H9 (cell line): ENCODE data around the gene ARID1A. TPM values are rescaled to one million over a fixed set of nuclear protein-coding genes. Genes with fewer than 3 reads are reported as not detected.

Experiments used
- DNase-seq: peaks from one replicate; pipeline ENCODE4 v3.0.0-alpha.2; 2017
- H2AFZ ChIP-seq: one replicate; pipeline ENCODE4 v1.6.1; 2013; ENCODE audit warnings: mild to moderate bottlenecking, low read length, control low read depth, moderate library complexity
- H2AK5ac ChIP-seq: 2 replicates; pipeline ENCODE4 v1.6.1; 2013; ENCODE audit warnings: low read length, control low read depth, mixed read lengths; ENCODE audit not compliant: insufficient read length
- H2BK120ac ChIP-seq: one replicate; pipeline ENCODE4 v1.6.1; 2013; ENCODE audit warnings: low read depth, mild to moderate bottlenecking, low read length, control low read depth, inconsistent platforms; ENCODE audit not compliant: poor library complexity, severe bottlenecking
- H2BK12ac ChIP-seq: 2 replicates; pipeline ENCODE4 v1.6.1; 2013; ENCODE audit warnings: low read length, control low read depth, mixed read lengths, low read depth; ENCODE audit not compliant: insufficient read length
- H2BK15ac ChIP-seq: 2 replicates; pipeline ENCODE4 v1.6.1; 2013; ENCODE audit warnings: low read depth, low read length, control low read depth
- H2BK20ac ChIP-seq: one replicate; pipeline ENCODE4 v1.6.1; 2013; ENCODE audit warnings: low read depth, mild to moderate bottlenecking, low read length, control low read depth, inconsistent platforms; ENCODE audit not compliant: poor library complexity, severe bottlenecking
- H2BK5ac ChIP-seq: 2 replicates; pipeline ENCODE4 v1.6.1; 2013; ENCODE audit warnings: low read length, control low read depth, mixed read lengths; ENCODE audit not compliant: insufficient read length
- H3K14ac ChIP-seq: 2 replicates; pipeline ENCODE4 v1.6.1; 2013; ENCODE audit warnings: low read length, control low read depth; ENCODE audit not compliant: insufficient read depth
- H3K18ac ChIP-seq: 2 replicates; pipeline ENCODE4 v1.6.1; 2013; ENCODE audit warnings: low read depth, mild to moderate bottlenecking, mixed read lengths, low read length, control low read depth; ENCODE audit not compliant: insufficient read length
- H3K23ac ChIP-seq: 2 replicates; pipeline ENCODE4 v1.6.1; 2013; ENCODE audit warnings: low read length, control low read depth, mixed read lengths, low read depth; ENCODE audit not compliant: insufficient read length
- H3K23me2 ChIP-seq: 2 replicates; pipeline ENCODE4 v1.6.1; 2013; ENCODE audit warnings: low read depth, mild to moderate bottlenecking, mixed read lengths, low read length, control low read depth; ENCODE audit not compliant: insufficient read length, poor library complexity, severe bottlenecking
- H3K27ac ChIP-seq: 2 replicates; pipeline ENCODE4 v1.5.1; 2013; ENCODE audit warnings: low read length, control low read depth, mixed read lengths, low read depth; ENCODE audit not compliant: insufficient read length
- H3K27me3 ChIP-seq: 2 replicates; pipeline ENCODE4 v1.6.1; 2013; ENCODE audit warnings: low read length, control low read depth, inconsistent platforms; ENCODE audit not compliant: insufficient read depth
- H3K4ac ChIP-seq: 2 replicates; pipeline ENCODE4 v1.6.1; 2013; ENCODE audit warnings: low read depth, mild to moderate bottlenecking, control low read depth, inconsistent platforms, low read length, moderate library complexity
- H3K4me1 ChIP-seq: 2 replicates; pipeline ENCODE4 v1.6.1; 2013; ENCODE audit warnings: low read length, control low read depth, inconsistent platforms; ENCODE audit not compliant: insufficient read depth
- H3K4me2 ChIP-seq: 2 replicates; pipeline ENCODE4 v1.6.1; 2013; ENCODE audit warnings: low read length, control low read depth, mixed read lengths; ENCODE audit not compliant: insufficient read length, insufficient read depth
- H3K56ac ChIP-seq: 2 replicates; pipeline ENCODE4 v1.6.1; 2013; ENCODE audit warnings: low read depth, mild to moderate bottlenecking, mixed read lengths, low read length, control low read depth; ENCODE audit not compliant: insufficient read length
- H3K79me1 ChIP-seq: 2 replicates; pipeline ENCODE4 v1.6.1; 2013; ENCODE audit warnings: low read depth, mild to moderate bottlenecking, moderate library complexity, low read length, control low read depth, inconsistent platforms; ENCODE audit not compliant: insufficient read depth, poor library complexity, severe bottlenecking
- H3K79me2 ChIP-seq: 2 replicates; pipeline ENCODE4 v1.6.1; 2013; ENCODE audit warnings: low read length, control low read depth, inconsistent platforms; ENCODE audit not compliant: insufficient read depth
- H3K9ac ChIP-seq: 2 replicates; pipeline ENCODE4 v1.6.1; 2013; ENCODE audit warnings: low read length, control low read depth, mixed read lengths; ENCODE audit not compliant: insufficient read length; ENCODE audit errors: extremely low read depth
- H3K9me3 ChIP-seq: one replicate; pipeline ENCODE4 v1.6.1; 2013; ENCODE audit warnings: low read depth, low read length, inconsistent platforms; ENCODE audit not compliant: control insufficient read depth
- H3T11ph ChIP-seq: one replicate; pipeline ENCODE4 v1.6.1; 2013; ENCODE audit warnings: mild to moderate bottlenecking, low read length, control low read depth, inconsistent platforms
- H4K20me1 ChIP-seq: one replicate; pipeline ENCODE4 v1.6.1; 2013; ENCODE audit not compliant: control insufficient read depth, insufficient read length, insufficient read depth
- H4K5ac ChIP-seq: 2 replicates; pipeline ENCODE4 v1.6.1; 2013; ENCODE audit warnings: low read depth, mild to moderate bottlenecking, mixed read lengths, low read length, control low read depth; ENCODE audit not compliant: insufficient read length
- H4K8ac ChIP-seq: replicated peaks from 2 replicates; pipeline ENCODE4 v1.6.1; 2013; ENCODE audit warnings: low read length, control low read depth, mixed read lengths, low read depth; ENCODE audit not compliant: insufficient read length
- H4K91ac ChIP-seq: 2 replicates; pipeline ENCODE4 v1.6.1; 2013; ENCODE audit warnings: low read depth, mild to moderate bottlenecking, moderate library complexity, mixed read lengths, low read length, control low read depth; ENCODE audit not compliant: insufficient read length
- H3K27ac Mint-ChIP-seq, 3 experiments: 2 replicates in 2 of 3; 3 replicates in 1 of 3; pipeline ENCODE4 v1.8.0; 2020 to 2021; ENCODE audit warnings: mixed read lengths in 3 of 3, mild to moderate bottlenecking in 1 of 3, moderate library complexity in 1 of 3
- H3K27me3 Mint-ChIP-seq: 2 replicates; pipeline ENCODE4 v1.8.0; 2021; ENCODE audit warnings: low read depth, mild to moderate bottlenecking, moderate library complexity, mixed read lengths
- H3K36me3 Mint-ChIP-seq, 3 experiments: 2 replicates in 2 of 3; 3 replicates in 1 of 3; pipeline ENCODE4 v1.8.0; 2020 to 2021; ENCODE audit warnings: low read depth in 3 of 3, mixed read lengths in 3 of 3; ENCODE audit not compliant: insufficient read depth in 1 of 3
- H3K4me1 Mint-ChIP-seq, 2 experiments: 2 replicates each; pipeline ENCODE4 v1.8.0; 2020; ENCODE audit warnings: mixed read lengths in 2 of 2
- H3K4me3 Mint-ChIP-seq, 2 experiments: 2 replicates in 1 of 2; 3 replicates in 1 of 2; pipeline ENCODE4 v1.8.0; 2020 to 2021; ENCODE audit warnings: mild to moderate bottlenecking in 2 of 2, mixed read lengths in 2 of 2, moderate library complexity in 1 of 2
- H3K9me3 Mint-ChIP-seq, 2 experiments: 2 replicates in 1 of 2; 3 replicates in 1 of 2; pipeline ENCODE4 v1.8.0; 2020; ENCODE audit warnings: mild to moderate bottlenecking in 2 of 2, mixed read lengths in 2 of 2, moderate library complexity in 1 of 2
- WGBS: extraction: QIAGEN DNeasy Blood & Tissue Kit; methylation state at CpG from one replicate; pipeline ENCODE4 v1.1.7; 2013; ENCODE audit warnings: missing lambda C conversion rate, low lambda C conversion rate, mixed read lengths; ENCODE audit not compliant: insufficient read length; ENCODE audit errors: extremely low coverage; 5-methylcytosine and 5-hydroxymethylcytosine counted together
- total RNA-seq: library from RNA; stranded (reverse); gene quantifications from 2 replicates; pipeline ENCODE4 v1.2.1, GENCODE V29; 2021
- TF ChIP-seq, protein P1 (sequence below): fragments of 200-600 bp; sonication (generic); conservative IDR thresholded peaks from 3 replicates; pipeline ENCODE4 v1.8.0; 2021; ENCODE audit warnings: antibody characterized with exemption, mild to moderate bottlenecking

Gene ARID1A
- total RNA-seq, 1 experiment from 2014 or later, result 147 TPM

GRCh38 chr1:26745191-26745590 is 49.4 kb downstream of the ARID1A start:
- H3K4me3 Mint-ChIP-seq, result no peak overlapping the region
- H3K9me3 Mint-ChIP-seq, result no peaks in the 10 kb centered on the region
- no peak overlapping the region for H2AFZ ChIP-seq
- no peak overlapping the region for H3K23ac ChIP-seq
- peaks cover 10% of the 10 kb centered on the region for H3K79me1 ChIP-seq
- H2BK20ac ChIP-seq, result no peak overlapping the region
- no peak overlapping the region for H4K8ac ChIP-seq
- H3K9me3 ChIP-seq, result no peaks in the 10 kb centered on the region
- H3K36me3 Mint-ChIP-seq, result peaks cover 18 to 91% (median 79%) of the 10 kb centered on the region in 3 experiments; a peak in 6 of 7 replicates
- peaks cover 5 to 21% of the 10 kb centered on the region in 2 experiments for H3K4me1 Mint-ChIP-seq
- no peak overlapping the region for H3T11ph ChIP-seq
- WGBS, result no CpG with 5 or more reads among the region's 5 CpGs
- H3K27ac ChIP-seq, result no peak overlapping the region
- H3K4me1 ChIP-seq, result peaks cover 4% of the 10 kb centered on the region
- no peak overlapping the region for H2AK5ac ChIP-seq
- no peak overlapping the region for H2BK120ac ChIP-seq
- TF ChIP-seq, protein P1, sequence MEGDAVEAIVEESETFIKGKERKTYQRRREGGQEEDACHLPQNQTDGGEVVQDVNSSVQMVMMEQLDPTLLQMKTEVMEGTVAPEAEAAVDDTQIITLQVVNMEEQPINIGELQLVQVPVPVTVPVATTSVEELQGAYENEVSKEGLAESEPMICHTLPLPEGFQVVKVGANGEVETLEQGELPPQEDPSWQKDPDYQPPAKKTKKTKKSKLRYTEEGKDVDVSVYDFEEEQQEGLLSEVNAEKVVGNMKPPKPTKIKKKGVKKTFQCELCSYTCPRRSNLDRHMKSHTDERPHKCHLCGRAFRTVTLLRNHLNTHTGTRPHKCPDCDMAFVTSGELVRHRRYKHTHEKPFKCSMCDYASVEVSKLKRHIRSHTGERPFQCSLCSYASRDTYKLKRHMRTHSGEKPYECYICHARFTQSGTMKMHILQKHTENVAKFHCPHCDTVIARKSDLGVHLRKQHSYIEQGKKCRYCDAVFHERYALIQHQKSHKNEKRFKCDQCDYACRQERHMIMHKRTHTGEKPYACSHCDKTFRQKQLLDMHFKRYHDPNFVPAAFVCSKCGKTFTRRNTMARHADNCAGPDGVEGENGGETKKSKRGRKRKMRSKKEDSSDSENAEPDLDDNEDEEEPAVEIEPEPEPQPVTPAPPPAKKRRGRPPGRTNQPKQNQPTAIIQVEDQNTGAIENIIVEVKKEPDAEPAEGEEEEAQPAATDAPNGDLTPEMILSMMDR, result no peak
- no peak overlapping the region for H3K56ac ChIP-seq
- no peak overlapping the region for H2BK15ac ChIP-seq
- H3K9ac ChIP-seq, result no peak overlapping the region
- H3K14ac ChIP-seq, result no peak overlapping the region
- H3K27ac Mint-ChIP-seq, result no peak overlapping the region
- no peak overlapping the region for H2BK12ac ChIP-seq
- H3K79me2 ChIP-seq, result no peaks in the 10 kb centered on the region; the same call in 1 of the 2 replicates
- no peak overlapping the region for H2BK5ac ChIP-seq
- H4K20me1 ChIP-seq, result no peaks in the 10 kb centered on the region
- no peak overlapping the region for H3K4ac ChIP-seq
- DNase-seq, result no peak
- no peak overlapping the region for H4K5ac ChIP-seq
- no peak overlapping the region for H4K91ac ChIP-seq
- no peaks in the 10 kb centered on the region for H3K27me3 Mint-ChIP-seq
- H3K23me2 ChIP-seq, result no peaks in the 10 kb centered on the region
- H3K27me3 ChIP-seq, result no peaks in the 10 kb centered on the region
- H3K4me2 ChIP-seq, result no peak overlapping the region
- no peak overlapping the region for H3K18ac ChIP-seq
